ENCODE measurements around the gene MUSTN1.
A peak's percentile ranks its signal among the peaks of the same experiment; 100 is the strongest.

- peak; percentile 17 for TF ChIP-seq CTCF (IDR thresholded peaks at IDR 0.05; ENCODE audit: insufficient read depth, low read depth, low read length)
- TF ChIP-seq EZH2 (IDR thresholded peaks at IDR 0.05; ENCODE audit: insufficient read depth, low read length): no peak
Observed at GRCh38 chr3:52798978-52799476, 35.8 kb downstream of the MUSTN1 start.
